PC-3 (cell line): ENCODE data around the gene TMEM79.

Experiments
- EZH2phosphoT487 ChIP-seq: fragments of 300-600 bp; sonication (generic); IDR thresholded peaks from 2 replicates; pipeline ENCODE4 v1.6.1; 2018; ENCODE audit warnings: mild to moderate bottlenecking, antibody characterized with exemption, low read length, borderline replicate concordance
- TF ChIP-seq, protein P1 (sequence below): fragments of 300-600 bp; sonication (generic); conservative IDR thresholded peaks from 2 replicates; pipeline ENCODE4 v1.5.1; 2017; ENCODE audit warnings: antibody characterized with exemption, low read depth, mild to moderate bottlenecking, low read length

DNA sequence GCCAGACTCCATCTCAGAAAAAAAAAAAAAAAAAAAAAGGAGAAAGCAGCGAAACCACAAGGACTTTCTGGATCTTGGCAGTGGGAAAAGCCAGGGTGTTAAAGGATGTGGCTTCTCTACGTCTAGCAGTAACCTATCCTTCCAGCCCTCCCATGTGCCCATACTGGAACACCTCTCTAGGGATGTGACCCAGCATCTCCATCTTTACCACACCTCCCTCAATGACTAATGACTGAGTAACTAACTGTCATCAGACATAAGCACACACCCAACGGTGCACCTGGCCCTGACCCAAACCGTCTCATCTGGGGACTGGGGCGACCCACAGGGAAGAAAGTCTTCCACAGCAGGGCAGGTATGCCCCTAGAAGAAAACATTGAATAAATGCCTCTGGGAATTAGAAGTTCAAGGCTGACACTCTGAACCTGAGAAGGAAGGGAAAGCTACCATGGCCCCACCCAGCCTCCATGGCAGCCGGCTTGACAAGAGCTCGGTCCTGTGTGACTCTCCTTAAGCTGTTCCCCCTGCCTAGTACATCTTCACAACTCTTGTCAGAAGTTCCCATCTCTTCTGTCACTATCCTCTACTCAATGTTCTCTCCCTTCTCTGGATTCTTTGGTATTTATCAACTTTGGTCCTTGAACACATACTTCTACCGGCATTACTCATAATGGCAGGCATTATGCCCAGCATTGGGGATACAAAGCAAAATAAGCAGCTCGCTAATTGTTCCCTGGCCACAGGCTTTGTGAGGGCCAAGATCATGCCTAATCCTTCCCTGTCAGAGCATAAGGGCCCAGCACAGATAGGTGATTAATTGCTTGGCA is 21.5 kb upstream of the TMEM79 start:
- no peak for TF ChIP-seq EZH2phosphoT487
- TF ChIP-seq, protein P1, sequence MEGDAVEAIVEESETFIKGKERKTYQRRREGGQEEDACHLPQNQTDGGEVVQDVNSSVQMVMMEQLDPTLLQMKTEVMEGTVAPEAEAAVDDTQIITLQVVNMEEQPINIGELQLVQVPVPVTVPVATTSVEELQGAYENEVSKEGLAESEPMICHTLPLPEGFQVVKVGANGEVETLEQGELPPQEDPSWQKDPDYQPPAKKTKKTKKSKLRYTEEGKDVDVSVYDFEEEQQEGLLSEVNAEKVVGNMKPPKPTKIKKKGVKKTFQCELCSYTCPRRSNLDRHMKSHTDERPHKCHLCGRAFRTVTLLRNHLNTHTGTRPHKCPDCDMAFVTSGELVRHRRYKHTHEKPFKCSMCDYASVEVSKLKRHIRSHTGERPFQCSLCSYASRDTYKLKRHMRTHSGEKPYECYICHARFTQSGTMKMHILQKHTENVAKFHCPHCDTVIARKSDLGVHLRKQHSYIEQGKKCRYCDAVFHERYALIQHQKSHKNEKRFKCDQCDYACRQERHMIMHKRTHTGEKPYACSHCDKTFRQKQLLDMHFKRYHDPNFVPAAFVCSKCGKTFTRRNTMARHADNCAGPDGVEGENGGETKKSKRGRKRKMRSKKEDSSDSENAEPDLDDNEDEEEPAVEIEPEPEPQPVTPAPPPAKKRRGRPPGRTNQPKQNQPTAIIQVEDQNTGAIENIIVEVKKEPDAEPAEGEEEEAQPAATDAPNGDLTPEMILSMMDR: no peak
